Trophoblast cell (in vitro differentiated cells and primary cell): Measurements from ENCODE around the gene FAM83C.

Experiments used
- DNase-seq, 2 donors: peaks; one replicate each; pipeline ENCODE4 v3.0.0-alpha.2; 2016
- H2AFZ ChIP-seq: 2 replicates; pipeline ENCODE4 v1.6.1; 2013; ENCODE audit warnings: low read length, moderate library complexity, mild to moderate bottlenecking; ENCODE audit not compliant: insufficient read depth, poor library complexity
- H2AK5ac ChIP-seq: 2 replicates; pipeline ENCODE4 v1.6.1; 2013; ENCODE audit warnings: mild to moderate bottlenecking, low read length
- H2BK120ac ChIP-seq: 2 replicates; pipeline ENCODE4 v1.6.1; 2013; ENCODE audit warnings: low read length, mild to moderate bottlenecking, moderate library complexity; ENCODE audit not compliant: insufficient read depth, poor library complexity
- H2BK12ac ChIP-seq: 2 replicates; pipeline ENCODE4 v1.6.1; 2013; ENCODE audit warnings: mild to moderate bottlenecking, low read length, moderate library complexity
- H2BK5ac ChIP-seq: 2 replicates; pipeline ENCODE4 v1.6.1; 2013; ENCODE audit warnings: low read length, low read depth, moderate library complexity, mild to moderate bottlenecking; ENCODE audit not compliant: poor library complexity
- H3K14ac ChIP-seq: 2 replicates; pipeline ENCODE4 v1.6.1; 2013; ENCODE audit warnings: mild to moderate bottlenecking, low read length
- H3K18ac ChIP-seq: 2 replicates; pipeline ENCODE4 v1.6.1; 2013; ENCODE audit warnings: mild to moderate bottlenecking, low read length
- H3K23ac ChIP-seq: 2 replicates; pipeline ENCODE4 v1.6.1; 2013; ENCODE audit warnings: low read length
- H3K27ac ChIP-seq: 2 replicates; pipeline ENCODE4 v1.5.1; 2013; ENCODE audit warnings: low read depth, mild to moderate bottlenecking, inconsistent platforms, low read length, moderate library complexity
- H3K27me3 ChIP-seq: 2 replicates; pipeline ENCODE4 v1.6.1; 2013; ENCODE audit warnings: inconsistent platforms, mild to moderate bottlenecking, low read length, moderate library complexity; ENCODE audit not compliant: insufficient read depth
- H3K36me3 ChIP-seq, 2 experiments: 1 replicate in 1 of 2; 2 replicates in 1 of 2; pipeline ENCODE4 v1.6.1; 2013; ENCODE audit warnings: low read length in 2 of 2, mild to moderate bottlenecking in 2 of 2, moderate library complexity in 1 of 2; ENCODE audit not compliant: insufficient read depth in 2 of 2, control insufficient read depth in 1 of 2
- H3K4ac ChIP-seq: 2 replicates; pipeline ENCODE4 v1.6.1; 2013; ENCODE audit warnings: low read depth, mild to moderate bottlenecking, low read length, moderate library complexity
- H3K4me1 ChIP-seq, 2 experiments: 1 replicate in 1 of 2; 2 replicates in 1 of 2; pipeline ENCODE4 v1.6.1; 2013; ENCODE audit warnings: low read length in 2 of 2, mild to moderate bottlenecking in 2 of 2, moderate library complexity in 1 of 2; ENCODE audit not compliant: insufficient read depth in 2 of 2, control insufficient read depth in 1 of 2
- H3K4me2 ChIP-seq: 2 replicates; pipeline ENCODE4 v1.6.1; 2013; ENCODE audit warnings: inconsistent platforms, mild to moderate bottlenecking, low read length, moderate library complexity
- H3K4me3 ChIP-seq: 2 replicates; pipeline ENCODE4 v1.5.1; 2013; ENCODE audit warnings: mild to moderate bottlenecking, low read depth, low read length, inconsistent platforms
- H3K79me1 ChIP-seq: one replicate; pipeline ENCODE4 v1.6.1; 2013; ENCODE audit warnings: low read length
- H3K79me2 ChIP-seq: 2 replicates; pipeline ENCODE4 v1.6.1; 2013; ENCODE audit warnings: low read length, mild to moderate bottlenecking; ENCODE audit not compliant: control insufficient read depth, insufficient read depth, poor library complexity
- H3K9ac ChIP-seq: 2 replicates; pipeline ENCODE4 v1.6.1; 2013; ENCODE audit warnings: mild to moderate bottlenecking, low read length
- H3K9me3 ChIP-seq: 2 replicates; pipeline ENCODE4 v1.6.1; 2013; ENCODE audit warnings: low read depth, mild to moderate bottlenecking, control low read depth, inconsistent platforms, low read length; ENCODE audit not compliant: insufficient read depth
- H4K12ac ChIP-seq: 2 replicates; pipeline ENCODE4 v1.6.1; 2013; ENCODE audit warnings: low read depth, mild to moderate bottlenecking, low read length, moderate library complexity
- H4K8ac ChIP-seq: 2 replicates; pipeline ENCODE4 v1.6.1; 2013; ENCODE audit warnings: low read depth, mild to moderate bottlenecking, low read length, moderate library complexity
- H4K91ac ChIP-seq: one replicate; pipeline ENCODE4 v1.6.1; 2013; ENCODE audit warnings: low read depth, mild to moderate bottlenecking, low read length, moderate library complexity
- WGBS: extraction: QIAGEN DNeasy Blood & Tissue Kit; methylation state at CpG from one replicate; pipeline ENCODE4 v1.1.7; 2013; ENCODE audit warnings: missing lambda C conversion rate; ENCODE audit not compliant: insufficient read length, insufficient coverage; ENCODE audit errors: extremely low coverage; 5-methylcytosine and 5-hydroxymethylcytosine counted together

The FAM83C gene

GRCh38 chr20:35252037-35252461 is 40.2 kb downstream of the FAM83C start:
- WGBS: no CpG with 5 or more reads among the region's 2 CpGs
- H3K27me3 ChIP-seq: no peaks in the 10 kb centered on the region
- peaks cover 3% of the 10 kb centered on the region for H3K9me3 ChIP-seq
- H3K27ac ChIP-seq: no peak overlapping the region
- no peak overlapping the region for H4K91ac ChIP-seq
- no peak overlapping the region for H4K12ac ChIP-seq
- no peak overlapping the region for H2AK5ac ChIP-seq
- no peak for DNase-seq
- no peak overlapping the region for H3K4me3 ChIP-seq
- no peak overlapping the region for H3K23ac ChIP-seq
- H3K18ac ChIP-seq: no peak overlapping the region
- H2AFZ ChIP-seq: no peak overlapping the region
- no peak overlapping the region for H3K4me2 ChIP-seq
- H3K9ac ChIP-seq: no peak overlapping the region
- peaks cover 0 to 3% of the 10 kb centered on the region in 2 experiments for H3K4me1 ChIP-seq
- H3K14ac ChIP-seq: no peak overlapping the region
- H2BK5ac ChIP-seq: no peak overlapping the region
- H2BK12ac ChIP-seq: no peak overlapping the region
- no peaks in the 10 kb centered on the region for H3K79me1 ChIP-seq
- no peaks in the 10 kb centered on the region for H3K36me3 ChIP-seq
- H4K8ac ChIP-seq: no peak overlapping the region
- H3K79me2 ChIP-seq: no peaks in the 10 kb centered on the region
- no peak overlapping the region for H3K4ac ChIP-seq
- H2BK120ac ChIP-seq: no peak overlapping the region

- Histone ChIP-seq H3K9me3 (peaks cover 3% of the 10 kb centered on the region), H2AFZ (no peak overlapping the region), H3K27me3 (no peaks in the 10 kb centered on the region), H4K12ac (no peak overlapping the region), H3K4me1 (peaks cover 0 to 3% of the 10 kb centered on the region in 2 experiments), H4K8ac (no peak overlapping the region), H3K79me2 (no peaks in the 10 kb centered on the region), H3K4me3 (no peak overlapping the region), H3K27ac (no peak overlapping the region), H3K14ac (no peak overlapping the region), H3K79me1 (no peaks in the 10 kb centered on the region), H2BK120ac (no peak overlapping the region), H3K18ac (no peak overlapping the region), H2BK12ac (no peak overlapping the region), H3K36me3 (no peaks in the 10 kb centered on the region), H2BK5ac (no peak overlapping the region), H3K4ac (no peak overlapping the region), H4K91ac (no peak overlapping the region), H2AK5ac (no peak overlapping the region), H3K9ac (no peak overlapping the region), H3K4me2 (no peak overlapping the region), H3K23ac (no peak overlapping the region)
- whole genome bisulfite sequencing: no CpG with 5 or more reads among the region's 2 CpGs
- no peak for DNase-seq
These were observed 40.6 kb downstream of the FAM83C start for GRCh38 chr20:35251613-35251940.

GRCh38 chr20:35248641-35249475 is 43.4 kb downstream of the FAM83C start:
- Histone ChIP-seq H4K12ac (no peak overlapping the region), H3K36me3 (no peaks in the 10 kb centered on the region), H2BK120ac (no peak overlapping the region), H3K23ac (no peak overlapping the region), H2BK5ac (no peak overlapping the region), H3K4ac (no peak overlapping the region), H3K79me1 (no peaks in the 10 kb centered on the region), H3K4me3 (no peak overlapping the region), H3K4me2 (no peak overlapping the region), H3K9ac (no peak overlapping the region), H2AK5ac (no peak overlapping the region), H3K79me2 (no peaks in the 10 kb centered on the region), H4K91ac (no peak overlapping the region), H2AFZ (no peak overlapping the region), H3K18ac (no peak overlapping the region), H4K8ac (no peak overlapping the region), H3K27ac (no peak overlapping the region), H3K14ac (no peak overlapping the region), H3K9me3 (peaks cover 3% of the 10 kb centered on the region), H3K27me3 (no peaks in the 10 kb centered on the region), H3K4me1 (peaks cover 0 to 3% of the 10 kb centered on the region in 2 experiments), H2BK12ac (no peak overlapping the region)
- DNase-seq: peak in 1 of 2 donors; percentile 58
- WGBS: no CpG with 5 or more reads among the region's 9 CpGs

DNA sequence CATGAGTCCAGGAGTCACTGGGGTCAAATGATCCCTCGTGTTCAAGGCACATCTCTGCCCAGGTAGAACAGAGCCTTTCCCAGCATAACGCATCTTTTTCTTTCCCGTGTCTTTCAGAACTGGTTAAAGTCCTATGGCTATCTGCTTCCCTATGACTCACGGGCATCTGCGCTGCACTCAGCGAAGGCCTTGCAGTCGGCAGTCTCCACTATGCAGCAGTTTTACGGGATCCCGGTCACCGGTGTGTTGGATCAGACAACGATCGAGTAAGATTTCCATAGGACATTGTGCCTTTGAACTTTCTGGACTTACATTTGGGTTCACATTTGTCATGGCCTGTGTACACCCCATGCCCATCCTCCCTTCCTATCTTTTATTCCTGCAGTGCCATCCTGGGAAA is 45.5 kb downstream of the FAM83C start:
- no peak overlapping the region for H3K4ac ChIP-seq
- peaks cover under 1% of the 10 kb centered on the region for H3K9me3 ChIP-seq
- no peaks in the 10 kb centered on the region for H3K79me2 ChIP-seq
- H3K9ac ChIP-seq: no peak overlapping the region
- H2BK120ac ChIP-seq: no peak overlapping the region
- H4K12ac ChIP-seq: no peak overlapping the region
- no CpG with 5 or more reads among the region's 12 CpGs for WGBS
- no peak overlapping the region for H3K4me2 ChIP-seq
- no peak overlapping the region for H2BK5ac ChIP-seq
- no peak overlapping the region for H2AK5ac ChIP-seq
- no peak overlapping the region for H4K91ac ChIP-seq
- no peaks in the 10 kb centered on the region for H3K36me3 ChIP-seq
- no peak overlapping the region for H3K14ac ChIP-seq
- no peaks in the 10 kb centered on the region for H3K79me1 ChIP-seq
- no peaks in the 10 kb centered on the region for H3K27me3 ChIP-seq
- H3K27ac ChIP-seq: no peak overlapping the region
- no peak overlapping the region for H3K23ac ChIP-seq
- no peak overlapping the region for H3K18ac ChIP-seq
- H4K8ac ChIP-seq: no peak overlapping the region
- no peak overlapping the region for H2BK12ac ChIP-seq
- peaks cover 0 to 3% of the 10 kb centered on the region in 2 experiments for H3K4me1 ChIP-seq
- no peak for DNase-seq
- no peak overlapping the region for H2AFZ ChIP-seq
- no peak overlapping the region for H3K4me3 ChIP-seq
